ENCODE data around the gene CERS5.

Gene CERS5

DNA sequence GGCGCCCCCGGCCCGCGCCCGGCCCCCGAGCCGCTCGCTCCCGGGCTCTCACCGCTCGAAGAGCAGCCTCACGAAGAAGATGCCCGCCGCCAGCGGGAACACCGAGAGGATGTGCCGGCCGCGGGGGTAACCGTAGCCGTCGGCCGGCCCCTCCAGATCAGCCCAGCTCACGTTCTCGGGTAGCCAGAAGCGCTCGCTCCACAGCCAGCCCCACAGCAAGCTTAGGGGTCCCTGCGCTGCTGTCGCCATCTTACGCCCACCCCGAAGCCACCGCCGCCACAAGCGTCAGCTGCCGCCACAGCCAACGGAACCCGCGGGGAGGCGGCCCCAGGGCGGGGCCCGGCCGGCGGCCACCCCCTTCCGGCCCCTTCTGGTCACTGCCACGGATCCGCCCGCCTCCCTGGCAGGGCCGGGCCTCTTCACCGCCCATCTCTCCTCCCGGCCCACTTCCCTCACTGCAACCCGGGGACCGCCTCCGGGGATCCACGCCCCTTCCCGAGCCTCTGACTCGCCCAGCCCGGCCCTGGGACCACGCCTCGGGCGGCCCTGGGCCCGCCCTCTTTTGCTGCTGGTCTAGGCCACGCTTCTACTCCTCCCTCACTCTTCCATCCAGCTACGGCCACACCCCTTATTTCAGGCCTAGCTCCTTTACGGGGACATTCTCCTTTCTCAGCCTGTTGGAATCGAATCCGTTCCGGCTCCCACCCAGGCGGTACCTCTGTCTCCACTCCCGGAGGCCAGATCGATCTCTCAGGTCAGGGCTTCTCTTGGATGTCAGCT lies at the start of gene CERS5:
CERS5 (minus strand) TSS at position 321 of the 780 bp plus-strand sequence; CDS start at position 249, 72 bp downstream.
- peak within 1 kb of the TSS; percentile 79 for H3K4me3 ChIP-seq (ENCODE audit: low read length)
- no peaks in the 10 kb centered on the region for H3K36me3 ChIP-seq (ENCODE audit: control insufficient read depth, insufficient read depth, low read length)
- no peaks in the 10 kb centered on the region for H3K4me1 ChIP-seq (ENCODE audit: control insufficient read depth, insufficient read depth, low read length)
- H3K9ac ChIP-seq (ENCODE audit: low read length) = peak within 1 kb of the TSS; percentile 83
- peak within 1 kb of the TSS; percentile 96 for H3K27ac ChIP-seq (ENCODE audit: low read depth, low read length)
- H3K27me3 ChIP-seq (ENCODE audit: control insufficient read depth, insufficient read depth, low read length) = no peaks in the 10 kb centered on the region

GRCh38 chr12:50215033-50215432 lies 47.9 kb upstream of the CERS5 start:
- Histone ChIP-seq H3K4me3 (ENCODE audit: low read length) (no peak overlapping the region), H3K27me3 (ENCODE audit: control insufficient read depth, insufficient read depth, low read length) (no peaks in the 10 kb centered on the region), H3K4me1 (ENCODE audit: control insufficient read depth, insufficient read depth, low read length) (no peaks in the 10 kb centered on the region), H3K9ac (ENCODE audit: low read length) (no peak overlapping the region), H3K36me3 (ENCODE audit: control insufficient read depth, insufficient read depth, low read length) (no peaks in the 10 kb centered on the region), H3K27ac (ENCODE audit: low read depth, low read length) (no peak overlapping the region)

DNA sequence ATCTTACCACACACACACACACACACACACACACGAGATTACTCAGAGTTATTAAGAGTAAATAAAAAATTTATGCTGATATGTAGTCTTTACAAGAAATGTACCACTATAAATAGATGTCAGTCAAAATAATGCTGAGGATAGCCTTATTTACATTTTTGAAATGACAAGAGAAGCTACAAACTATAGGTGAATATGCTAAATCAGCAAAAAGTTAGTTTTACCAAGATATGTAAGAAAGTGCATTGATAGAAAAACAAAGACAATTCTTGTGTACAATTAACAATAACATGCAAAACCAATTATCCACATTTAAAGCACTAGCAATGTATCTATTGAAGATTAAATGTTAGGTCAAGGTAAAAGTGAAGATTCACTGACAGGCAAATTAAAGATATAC lies 46.8 kb upstream of the CERS5 start:
- Histone ChIP-seq H3K4me3 (ENCODE audit: low read length) (no peak overlapping the region), H3K4me1 (ENCODE audit: control insufficient read depth, insufficient read depth, low read length) (no peaks in the 10 kb centered on the region), H3K9ac (ENCODE audit: low read length) (no peak overlapping the region), H3K27me3 (ENCODE audit: control insufficient read depth, insufficient read depth, low read length) (no peaks in the 10 kb centered on the region), H3K27ac (ENCODE audit: low read depth, low read length) (no peak overlapping the region), H3K36me3 (ENCODE audit: control insufficient read depth, insufficient read depth, low read length) (no peaks in the 10 kb centered on the region)

DNA sequence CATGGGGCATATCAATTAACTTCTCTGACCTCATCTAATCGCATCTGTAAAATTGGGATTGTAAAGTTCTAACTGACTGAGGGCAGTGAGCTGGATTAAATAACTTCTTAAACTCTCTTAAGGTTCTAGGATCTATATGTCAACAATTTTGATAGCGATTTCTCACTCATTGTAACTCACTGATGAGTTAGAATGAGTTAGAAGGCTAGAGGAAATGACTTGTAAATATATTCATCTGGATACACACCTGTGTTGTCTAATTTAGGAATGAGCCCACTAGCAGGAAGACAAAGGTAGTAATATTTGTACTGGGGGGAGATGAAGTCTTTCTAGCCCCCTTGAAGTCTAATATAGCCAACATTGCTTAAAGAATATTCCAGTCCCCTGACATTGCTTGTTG lies 46.3 kb upstream of the CERS5 start:
- Histone ChIP-seq H3K36me3 (ENCODE audit: control insufficient read depth, insufficient read depth, low read length) (no peaks in the 10 kb centered on the region), H3K9ac (ENCODE audit: low read length) (no peak overlapping the region), H3K4me3 (ENCODE audit: low read length) (no peak overlapping the region), H3K27me3 (ENCODE audit: control insufficient read depth, insufficient read depth, low read length) (no peaks in the 10 kb centered on the region), H3K27ac (ENCODE audit: low read depth, low read length) (no peak overlapping the region), H3K4me1 (ENCODE audit: control insufficient read depth, insufficient read depth, low read length) (no peaks in the 10 kb centered on the region)

GRCh38 chr12:50212071-50212467 lies 44.9 kb upstream of the CERS5 start:
- Histone ChIP-seq H3K4me1 (ENCODE audit: control insufficient read depth, insufficient read depth, low read length) (no peaks in the 10 kb centered on the region), H3K27me3 (ENCODE audit: control insufficient read depth, insufficient read depth, low read length) (no peaks in the 10 kb centered on the region), H3K9ac (ENCODE audit: low read length) (no peak overlapping the region), H3K36me3 (ENCODE audit: control insufficient read depth, insufficient read depth, low read length) (no peaks in the 10 kb centered on the region), H3K27ac (ENCODE audit: low read depth, low read length) (no peak overlapping the region), H3K4me3 (ENCODE audit: low read length) (no peak overlapping the region)

GRCh38 chr12:50211392-50212070 lies 44.4 kb upstream of the CERS5 start:
- Histone ChIP-seq H3K4me3 (ENCODE audit: low read length) (no peak overlapping the region), H3K27me3 (ENCODE audit: control insufficient read depth, insufficient read depth, low read length) (no peaks in the 10 kb centered on the region), H3K4me1 (ENCODE audit: control insufficient read depth, insufficient read depth, low read length) (no peaks in the 10 kb centered on the region), H3K27ac (ENCODE audit: low read depth, low read length) (no peak overlapping the region), H3K36me3 (ENCODE audit: control insufficient read depth, insufficient read depth, low read length) (no peaks in the 10 kb centered on the region), H3K9ac (ENCODE audit: low read length) (no peak overlapping the region)

GRCh38 chr12:50207424-50207823 lies 40.3 kb upstream of the CERS5 start:
- Histone ChIP-seq H3K36me3 (ENCODE audit: control insufficient read depth, insufficient read depth, low read length) (peaks cover 14% of the 10 kb centered on the region), H3K4me3 (ENCODE audit: low read length) (no peak overlapping the region), H3K9ac (ENCODE audit: low read length) (no peak overlapping the region), H3K4me1 (ENCODE audit: control insufficient read depth, insufficient read depth, low read length) (no peaks in the 10 kb centered on the region), H3K27ac (ENCODE audit: low read depth, low read length) (no peak overlapping the region), H3K27me3 (ENCODE audit: control insufficient read depth, insufficient read depth, low read length) (no peaks in the 10 kb centered on the region)

- no peak overlapping the region for H3K27ac ChIP-seq (ENCODE audit: low read depth, low read length)
- H3K9ac ChIP-seq (ENCODE audit: low read length) = no peak overlapping the region
- H3K36me3 ChIP-seq (ENCODE audit: control insufficient read depth, insufficient read depth, low read length) = peaks cover 19% of the 10 kb centered on the region
- no peaks in the 10 kb centered on the region for H3K27me3 ChIP-seq (ENCODE audit: control insufficient read depth, insufficient read depth, low read length)
- H3K4me3 ChIP-seq (ENCODE audit: low read length) = no peak overlapping the region
- H3K4me1 ChIP-seq (ENCODE audit: control insufficient read depth, insufficient read depth, low read length) = no peaks in the 10 kb centered on the region
Observed at GRCh38 chr12:50205648-50206047, 38.5 kb upstream of the CERS5 start.

- Histone ChIP-seq H3K36me3 (ENCODE audit: control insufficient read depth, insufficient read depth, low read length) (peaks cover 19% of the 10 kb centered on the region), H3K4me1 (ENCODE audit: control insufficient read depth, insufficient read depth, low read length) (no peaks in the 10 kb centered on the region), H3K27ac (ENCODE audit: low read depth, low read length) (no peak overlapping the region), H3K4me3 (ENCODE audit: low read length) (no peak overlapping the region), H3K9ac (ENCODE audit: low read length) (no peak overlapping the region), H3K27me3 (ENCODE audit: control insufficient read depth, insufficient read depth, low read length) (no peaks in the 10 kb centered on the region)
Observed at GRCh38 chr12:50203691-50204090, 36.5 kb upstream of the CERS5 start.

GRCh38 chr12:50201987-50202521 lies 34.9 kb upstream of the CERS5 start:
- Histone ChIP-seq H3K4me3 (ENCODE audit: low read length) (no peak overlapping the region), H3K27me3 (ENCODE audit: control insufficient read depth, insufficient read depth, low read length) (no peaks in the 10 kb centered on the region), H3K36me3 (ENCODE audit: control insufficient read depth, insufficient read depth, low read length) (peaks cover 19% of the 10 kb centered on the region), H3K27ac (ENCODE audit: low read depth, low read length) (no peak overlapping the region), H3K4me1 (ENCODE audit: control insufficient read depth, insufficient read depth, low read length) (no peaks in the 10 kb centered on the region), H3K9ac (ENCODE audit: low read length) (no peak overlapping the region)

GRCh38 chr12:50200552-50201273 lies 33.5 kb upstream of the CERS5 start:
- Histone ChIP-seq H3K9ac (ENCODE audit: low read length) (no peak overlapping the region), H3K27ac (ENCODE audit: low read depth, low read length) (no peak overlapping the region), H3K4me1 (ENCODE audit: control insufficient read depth, insufficient read depth, low read length) (no peaks in the 10 kb centered on the region)

GRCh38 chr12:50198829-50199228 lies 31.7 kb upstream of the CERS5 start:
- Histone ChIP-seq H3K27ac (ENCODE audit: low read depth, low read length) (no peak overlapping the region), H3K9ac (ENCODE audit: low read length) (no peak overlapping the region), H3K4me1 (ENCODE audit: control insufficient read depth, insufficient read depth, low read length) (no peaks in the 10 kb centered on the region), H3K4me3 (ENCODE audit: low read length) (no peak overlapping the region), H3K27me3 (ENCODE audit: control insufficient read depth, insufficient read depth, low read length) (no peaks in the 10 kb centered on the region), H3K36me3 (ENCODE audit: control insufficient read depth, insufficient read depth, low read length) (peaks cover 9% of the 10 kb centered on the region)

More at GRCh38 chr12:50200552-50201273, 33.5 kb upstream of the CERS5 start:
- no peaks in the 10 kb centered on the region for H3K27me3 ChIP-seq (ENCODE audit: control insufficient read depth, insufficient read depth, low read length)
- H3K36me3 ChIP-seq (ENCODE audit: control insufficient read depth, insufficient read depth, low read length) = peaks cover 19% of the 10 kb centered on the region
- no peak overlapping the region for H3K4me3 ChIP-seq (ENCODE audit: low read length)

All from rectal smooth muscle tissue (tissue), 1 donor.